GM19193 (cell line): ENCODE measurements around the gene GATAD2B.

ENCODE experiments used
- POLR2A ChIP-seq: IDR thresholded peaks from 4 replicates; pipeline ENCODE4 v1.6.1; 2011; ENCODE audit not compliant: insufficient read depth, insufficient read length; ENCODE audit errors: extremely low read depth

The GATAD2B gene

DNA sequence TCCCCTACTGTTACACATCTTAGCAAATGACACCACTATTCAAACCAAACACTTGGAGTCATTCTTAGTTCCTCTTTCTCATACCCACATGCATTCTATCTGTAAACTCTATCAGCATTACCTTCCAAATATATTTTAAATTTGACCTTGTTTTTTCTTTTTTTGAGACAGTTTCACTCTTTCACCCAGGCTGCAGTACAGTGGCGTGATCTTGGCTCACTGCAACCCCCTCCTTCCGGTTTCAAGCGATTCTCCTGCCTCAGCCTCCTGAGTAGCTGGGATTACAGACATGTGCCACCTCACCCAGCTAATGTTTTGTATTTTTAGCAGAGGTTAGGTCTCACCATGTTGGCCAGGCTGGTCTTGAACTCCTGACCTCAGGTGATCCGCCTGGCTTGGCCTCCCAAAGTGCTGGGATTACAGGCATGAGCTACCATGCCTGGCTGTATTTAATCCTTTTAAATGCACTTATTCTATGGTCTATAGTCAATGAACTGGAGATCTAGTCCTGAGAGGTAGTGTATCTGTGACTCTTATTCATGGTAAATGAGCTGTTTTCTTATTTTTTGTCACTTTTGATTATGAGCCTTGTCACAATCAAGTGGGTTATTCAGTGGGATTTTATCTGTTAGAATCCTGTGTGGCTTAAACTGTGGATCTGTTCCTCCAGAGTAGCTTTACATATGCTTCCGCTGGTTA is 73.1 kb downstream of the GATAD2B start:
- TF ChIP-seq POLR2A, result no peak

DNA sequence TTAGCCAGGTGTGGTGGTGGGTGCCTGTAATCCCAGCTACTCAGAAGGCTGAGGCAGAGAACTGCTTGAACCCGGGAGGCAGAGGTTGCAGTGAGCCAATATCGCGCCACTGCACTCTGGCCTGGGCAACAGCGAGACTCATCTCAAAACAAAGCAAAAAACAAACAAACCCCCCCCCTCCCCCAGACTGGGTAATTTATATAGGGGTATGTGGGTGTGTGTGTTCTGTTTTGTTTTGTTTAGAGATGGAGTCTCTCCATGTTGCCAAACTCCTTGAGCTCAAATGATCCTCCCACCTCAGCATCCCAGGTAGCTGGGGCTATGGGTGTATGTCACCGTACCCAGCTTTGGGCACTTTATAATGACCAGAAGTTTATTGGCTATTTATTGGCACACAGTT is 74.0 kb downstream of the GATAD2B start:
- TF ChIP-seq POLR2A, result no peak

DNA sequence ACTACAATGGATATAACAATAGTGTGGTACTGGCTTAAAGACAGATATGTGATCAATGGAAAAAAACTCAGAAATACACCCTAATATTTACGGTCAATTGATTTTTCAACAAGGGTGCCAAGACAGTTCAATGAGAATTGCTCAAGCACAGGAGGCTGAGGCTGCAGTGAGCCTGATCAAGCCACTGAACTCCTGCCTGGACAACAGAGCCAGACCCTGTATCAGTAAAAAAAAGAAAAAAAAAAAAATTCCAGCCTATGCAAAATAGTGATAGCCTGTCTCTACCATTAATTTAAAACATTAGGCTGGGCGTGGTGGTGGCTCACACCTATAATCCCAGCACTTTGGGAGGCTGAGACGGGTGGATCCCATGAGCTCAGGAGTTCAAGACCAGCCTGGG is 77.6 kb downstream of the GATAD2B start:
- TF ChIP-seq POLR2A, result no peak

DNA sequence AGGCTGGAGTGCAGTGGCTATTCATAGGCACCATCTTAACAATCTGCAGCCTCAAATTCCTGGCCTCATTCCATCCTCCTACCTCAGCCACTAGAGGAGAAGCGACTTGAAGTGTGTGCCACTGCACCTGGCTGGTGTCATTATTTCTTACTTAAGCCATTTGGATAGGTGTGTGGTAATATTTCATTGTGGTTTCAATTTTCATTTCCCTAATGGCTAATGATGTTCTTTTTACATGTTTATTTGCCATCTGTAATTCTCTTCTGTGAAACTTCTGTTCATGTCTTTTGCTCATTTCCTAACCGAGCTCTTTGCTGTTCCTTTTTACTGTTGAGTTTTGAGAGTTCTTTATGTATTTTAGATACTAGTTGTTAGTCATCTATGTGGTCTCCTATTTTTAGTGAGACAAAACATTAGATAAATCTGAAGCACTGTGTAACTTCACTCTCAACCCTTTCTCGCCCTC is 80.7 kb downstream of the GATAD2B start:
- TF ChIP-seq POLR2A, result no peak

DNA sequence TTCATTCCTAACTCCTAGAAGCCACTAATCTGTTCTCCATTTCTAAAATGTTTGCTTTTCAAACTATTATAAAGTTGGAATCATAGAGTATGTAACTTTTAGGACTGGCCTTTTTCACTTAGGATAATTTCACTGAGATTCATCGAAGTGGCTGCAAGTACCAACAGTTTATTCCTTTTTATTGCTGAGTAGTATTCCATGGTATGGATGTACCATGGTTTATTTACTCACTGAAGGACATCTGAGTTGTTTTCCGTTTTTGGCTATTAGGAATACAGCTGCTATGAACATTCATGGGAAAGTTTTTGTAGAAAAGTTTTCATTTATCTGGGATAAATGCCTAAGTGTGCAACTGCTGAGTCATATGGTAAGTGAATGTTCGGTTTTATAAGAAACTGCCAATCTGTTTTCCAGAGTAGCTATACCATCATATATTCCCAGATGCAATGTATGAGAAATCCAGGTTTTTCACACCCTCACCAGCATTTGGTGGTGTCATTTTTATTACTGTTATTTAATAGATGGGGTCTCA is 81.2 kb downstream of the GATAD2B start:
- TF ChIP-seq POLR2A, result no peak

DNA sequence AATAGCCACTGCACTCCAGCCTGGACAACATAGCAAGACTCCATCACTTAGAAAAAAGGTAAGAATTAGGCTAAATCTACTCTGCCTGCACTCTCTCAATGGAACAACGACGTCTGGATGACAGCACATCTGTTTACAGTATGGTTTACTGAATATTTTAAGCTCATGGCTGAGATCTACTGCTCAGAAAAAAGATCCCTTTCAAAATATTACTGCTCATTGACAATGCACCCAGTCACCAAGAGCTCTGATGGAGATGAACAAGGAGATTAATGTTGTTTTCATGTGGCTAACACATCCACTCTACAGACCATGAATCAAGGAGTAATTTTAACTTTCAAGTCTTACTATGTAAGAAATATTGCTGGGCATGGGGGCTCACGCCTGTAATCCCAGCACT is 89.6 kb downstream of the GATAD2B start:
- TF ChIP-seq POLR2A, result no peak

DNA sequence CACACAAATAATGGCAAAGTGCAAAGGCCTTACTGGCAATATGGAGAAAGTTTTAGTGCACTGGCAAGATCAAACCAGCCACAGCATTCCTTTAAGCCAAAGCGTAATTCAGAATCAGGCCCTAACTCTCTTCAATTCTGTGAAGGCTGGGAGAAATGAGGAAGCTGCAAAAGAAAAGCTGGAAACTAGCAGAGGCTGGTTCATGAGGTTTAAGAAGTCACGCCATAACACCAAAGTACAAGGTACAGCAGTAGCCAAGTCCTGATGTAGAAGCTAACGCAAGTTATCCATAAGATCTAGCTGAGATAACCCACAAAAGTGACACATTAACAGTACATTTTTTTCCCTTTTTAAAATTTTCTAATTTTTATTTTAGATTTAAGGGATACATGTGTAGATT is 90.5 kb downstream of the GATAD2B start:
- no peak for TF ChIP-seq POLR2A

DNA sequence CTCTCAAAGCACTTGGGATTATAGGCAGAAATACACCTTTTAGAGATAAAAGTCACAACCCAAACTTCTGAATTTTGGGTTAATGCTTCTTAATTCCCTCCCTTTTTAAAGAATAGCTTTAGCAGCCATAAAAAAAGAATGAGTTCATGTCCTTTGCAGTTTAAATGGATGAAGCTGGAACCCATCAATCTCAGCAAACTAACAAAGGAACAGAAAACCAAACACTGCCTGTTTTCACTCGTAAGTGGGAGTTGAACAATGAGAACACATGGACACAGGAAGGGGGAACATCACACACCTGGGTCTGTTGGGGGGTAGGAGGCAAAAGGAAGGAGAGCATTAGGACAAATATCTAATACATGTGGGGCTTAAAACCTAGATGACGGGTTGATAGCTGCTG is 91.7 kb downstream of the GATAD2B start:
- TF ChIP-seq POLR2A, result no peak

DNA sequence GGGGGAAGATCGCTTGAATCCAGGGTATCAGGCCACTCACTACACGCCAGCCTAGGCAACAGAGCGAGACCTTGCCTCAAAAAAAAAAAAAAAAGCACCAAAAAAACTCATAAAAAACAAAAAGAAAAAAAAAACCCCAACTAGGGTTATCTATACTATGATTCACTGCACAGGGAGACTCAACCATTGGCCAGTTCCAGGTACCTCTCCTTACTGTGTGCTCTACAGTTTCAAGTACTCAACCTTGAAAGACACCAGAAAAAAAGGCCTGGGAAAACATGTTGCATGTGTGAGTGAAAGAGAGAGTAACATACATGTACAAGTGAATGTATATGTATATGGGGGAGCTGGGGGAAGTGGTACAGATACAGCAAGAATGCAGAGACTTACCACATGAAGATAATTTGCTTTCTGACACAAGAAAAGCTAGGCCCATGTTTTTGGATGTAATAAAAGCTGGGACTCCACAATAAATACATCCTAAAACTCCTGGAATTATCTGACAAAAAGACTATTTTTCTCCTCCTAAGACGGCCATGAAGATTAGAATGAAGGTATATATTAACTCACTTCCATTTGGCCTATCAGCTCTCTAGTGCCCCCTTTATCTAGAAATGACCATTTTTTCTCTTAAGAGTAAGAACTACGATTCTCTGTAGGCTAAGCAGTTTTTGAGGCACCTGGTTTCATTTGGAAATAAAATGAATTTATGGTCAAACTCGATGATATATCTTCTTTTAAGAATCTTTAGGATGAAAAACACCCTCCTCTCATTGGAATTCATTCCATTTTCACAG is 95.4 kb downstream of the GATAD2B start:
- no peak for TF ChIP-seq POLR2A

DNA sequence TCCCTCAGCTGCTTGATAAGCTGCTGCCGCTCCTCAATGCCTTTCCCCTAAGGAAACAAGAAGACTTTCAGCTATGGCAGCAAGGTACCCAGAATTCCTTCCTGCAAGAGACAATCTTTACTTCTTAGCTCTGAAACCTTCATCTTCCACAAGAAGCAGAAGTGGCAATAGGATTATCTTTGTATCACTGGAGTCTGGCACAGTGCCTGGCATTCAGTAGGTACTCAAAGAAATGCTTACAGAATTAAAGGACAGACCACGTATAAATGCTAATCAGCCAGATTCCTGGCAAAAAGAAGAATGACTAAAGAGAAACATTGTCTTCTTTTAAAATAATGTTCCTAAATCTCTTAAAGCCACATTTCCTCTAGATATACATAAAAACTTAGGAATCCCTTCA is 103.9 kb downstream of the GATAD2B start:
- TF ChIP-seq POLR2A, result no peak

DNA sequence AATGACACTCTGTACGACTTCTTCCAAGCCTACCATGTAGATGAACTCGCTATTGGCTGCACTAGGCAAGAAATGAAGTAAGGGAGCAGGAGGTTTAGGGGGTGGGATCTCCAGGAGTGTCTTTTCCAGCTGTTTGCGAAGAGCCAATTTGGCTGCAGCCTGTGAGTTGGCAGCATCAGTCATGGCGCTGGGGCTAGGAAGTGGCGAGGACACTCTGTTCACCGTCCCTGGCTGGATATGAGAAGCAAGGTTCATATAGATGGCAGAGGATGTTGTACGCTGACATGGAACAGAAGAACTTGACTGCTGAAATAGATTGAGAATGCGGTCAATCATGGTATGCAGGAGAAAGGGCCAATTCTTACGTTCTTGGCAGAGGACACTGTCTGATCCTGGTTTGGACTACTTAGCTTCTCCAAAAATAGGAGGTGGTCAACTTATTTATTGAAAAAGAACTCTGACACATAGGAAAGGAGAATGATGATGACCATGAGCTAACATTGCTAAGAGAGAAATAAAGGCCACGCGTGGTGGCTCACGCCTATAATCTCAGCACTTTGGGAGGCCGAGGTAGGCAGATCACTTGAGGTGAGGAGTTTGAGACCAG is 106.4 kb downstream of the GATAD2B start:
- no peak for TF ChIP-seq POLR2A

DNA sequence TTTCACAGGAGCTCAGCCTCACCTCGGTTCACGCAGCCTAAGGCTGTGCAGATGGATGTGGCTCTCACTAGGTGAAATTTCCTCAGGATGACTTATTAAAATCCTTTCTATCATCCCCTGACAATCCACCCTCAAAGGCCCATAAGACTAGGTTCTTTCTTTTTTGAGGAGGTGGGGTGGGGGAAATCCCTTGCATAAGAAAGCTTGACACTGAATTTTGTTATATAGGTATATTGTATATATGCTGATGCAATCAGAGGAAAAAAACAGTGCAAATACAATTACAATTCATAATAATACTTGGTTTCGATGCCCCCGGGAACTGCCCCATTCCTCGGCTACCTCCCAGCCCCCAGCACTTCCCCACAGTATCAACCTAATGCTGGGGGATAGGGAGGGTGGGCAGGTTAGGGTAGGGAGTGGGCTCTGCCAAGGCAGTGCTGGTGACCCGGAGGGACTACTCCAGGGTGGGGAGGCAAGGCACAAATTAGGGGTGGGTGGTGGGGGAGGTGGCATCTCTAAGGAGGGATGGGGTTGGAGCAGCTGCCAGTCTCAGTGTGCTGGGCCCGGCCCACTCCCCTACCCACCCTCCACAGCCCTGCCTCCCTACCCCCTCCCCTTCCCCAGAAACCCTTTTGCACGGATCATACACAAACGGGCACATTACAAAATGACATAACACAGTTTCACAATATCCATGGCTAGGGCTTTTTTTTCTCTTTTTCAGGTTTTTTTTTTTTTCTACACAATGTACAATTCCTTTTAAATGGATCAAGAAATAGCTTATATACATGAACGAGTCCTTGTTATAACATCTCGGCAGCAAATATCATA is 116.7 kb downstream of the GATAD2B start:
- no peak for TF ChIP-seq POLR2A

DNA sequence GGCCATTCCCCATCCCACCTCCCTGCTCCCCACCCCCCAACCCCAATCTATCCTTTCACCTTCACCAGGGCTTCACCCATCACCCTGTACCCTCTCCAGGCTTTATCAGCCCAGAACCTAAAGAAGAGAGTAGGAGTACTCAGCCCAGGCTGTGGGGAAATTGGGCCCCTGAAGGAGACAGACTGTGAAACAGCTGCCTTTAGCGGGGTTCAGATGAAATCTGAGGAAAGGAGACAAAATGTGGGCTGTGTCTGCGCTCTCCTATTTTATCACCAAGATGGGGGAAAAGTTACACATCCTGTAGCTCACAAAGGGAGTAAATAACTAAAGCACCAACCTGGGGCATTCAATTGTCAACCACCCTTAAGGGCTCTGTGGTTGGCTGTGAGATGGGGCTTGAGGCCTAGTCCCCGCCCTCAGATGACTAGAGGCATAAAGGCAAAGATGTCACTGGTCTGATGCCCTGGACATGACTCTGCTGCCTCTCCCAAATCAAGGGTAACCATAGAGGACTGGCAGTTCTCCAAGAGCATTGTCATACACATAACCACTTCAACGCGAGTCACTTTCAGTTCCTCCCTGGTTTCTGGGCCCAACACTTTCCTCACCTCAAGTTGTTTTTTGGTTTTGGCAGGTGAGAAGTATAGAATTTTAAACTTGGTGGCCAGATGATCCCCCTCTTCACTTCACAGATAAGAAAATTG is 117.6 kb downstream of the GATAD2B start:
- peak; percentile 28 for TF ChIP-seq POLR2A

DNA sequence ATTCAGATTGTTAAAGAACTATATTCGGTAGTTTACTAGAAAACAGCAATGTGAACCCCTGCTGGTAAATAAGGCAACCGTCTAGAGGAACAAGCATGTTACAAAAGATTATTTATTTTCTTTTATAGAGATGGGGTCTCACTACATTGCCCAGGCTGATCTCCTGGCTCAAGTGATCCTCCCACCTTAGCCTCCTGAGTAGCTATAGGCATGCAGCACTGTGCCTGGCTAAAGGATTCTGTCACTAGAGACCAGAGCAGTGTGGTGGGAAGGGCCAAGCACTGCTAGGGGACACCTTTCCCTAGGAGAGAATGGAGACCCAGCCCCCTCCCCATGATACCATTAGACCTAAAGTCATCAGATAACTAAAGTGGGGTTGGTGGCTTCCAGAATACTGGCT is 118.7 kb downstream of the GATAD2B start:
- TF ChIP-seq POLR2A, result no peak
